ENCODE results near the gene ZCCHC9. TPM values are rescaled to one million over a fixed set of nuclear protein-coding genes. Genes with fewer than 3 reads are reported as not detected.

Gene ZCCHC9
- polyA plus RNA-seq, 1 donor (not counting 4 experiments of a cell fraction or from before 2014, with no cell fraction given): 24.1 TPM

GRCh38 chr5:81354093-81354492, 52.7 kb downstream of the ZCCHC9 start:
- no peaks in the 10 kb centered on the region for H3K79me2 ChIP-seq (ENCODE audit: control insufficient read depth, insufficient read depth, low read length)
- H3K36me3 ChIP-seq (ENCODE audit: control insufficient read depth in 2 of 2, extremely low read depth in 1 of 2, insufficient read depth in 2 of 2, low read length in 2 of 2): no peaks in the 10 kb centered on the region
- H3K4me1 ChIP-seq (ENCODE audit: control insufficient read depth, extremely low read depth, insufficient read depth, low read length): peaks cover 4% of the 10 kb centered on the region
- no peak overlapping the region for H2AFZ ChIP-seq (ENCODE audit: control insufficient read depth, low read length)
- no peaks in the 10 kb centered on the region for H3K27me3 ChIP-seq (ENCODE audit: control insufficient read depth, extremely low read depth, insufficient read depth, low read length)
- DNase-seq (ENCODE audit: low read depth, low spot score) (no peak), FAIRE-seq (no peak)
- H3K27ac ChIP-seq (ENCODE audit: control insufficient read depth, insufficient read depth, low read length): no peak overlapping the region
- dilution Hi-C loops (cut with MboI; ENCODE audit: extremely low pct_ligation_motif_present, low sequenced_read_pairs): no loop called here
- H3K4me3 ChIP-seq (ENCODE audit: control insufficient read depth in 2 of 3, extremely low read depth in 1 of 3, insufficient read depth in 2 of 3, low read depth in 1 of 3, low read length in 3 of 3): no peak overlapping the region
- no peak overlapping the region for H3K9ac ChIP-seq (ENCODE audit: control insufficient read depth, extremely low read depth, insufficient read depth, low read length)
- H3K4me2 ChIP-seq (ENCODE audit: control insufficient read depth, extremely low read depth, insufficient read depth, low read depth, low read length): no peak overlapping the region
- TF ChIP-seq EZH2 (IDR thresholded peaks at IDR 0.05; ENCODE audit: low read length): no peak
- TF ChIP-seq CTCF (optimal IDR thresholded peaks at IDR 0.05 in 1 of 3, IDR thresholded peaks at IDR 0.05 in 1 of 3, conservative IDR thresholded peaks at IDR 0.05 in 1 of 3; ENCODE audit: extremely low read depth in 1 of 3, insufficient read depth in 2 of 3, low read length in 3 of 3): no peak
- H3K9me1 ChIP-seq (ENCODE audit: control insufficient read depth, extremely low read depth, insufficient read depth, low read length): no peaks in the 10 kb centered on the region
- no peaks in the 10 kb centered on the region for H3K9me3 ChIP-seq (ENCODE audit: control insufficient read depth, low read depth, low read length)
- no peaks in the 10 kb centered on the region for H4K20me1 ChIP-seq (ENCODE audit: control insufficient read depth, extremely low read depth, insufficient read depth, low read length)

- Histone ChIP-seq H4K20me1 (ENCODE audit: control insufficient read depth, extremely low read depth, insufficient read depth, low read length) (no peaks in the 10 kb centered on the region), H3K9ac (ENCODE audit: control insufficient read depth, extremely low read depth, insufficient read depth, low read length) (no peak overlapping the region)
- dilution Hi-C loops (cut with MboI; ENCODE audit: extremely low pct_ligation_motif_present, low sequenced_read_pairs): no loop called here
These were observed 54.2 kb downstream of the ZCCHC9 start for GRCh38 chr5:81355291-81356251.

More at GRCh38 chr5:81355291-81356251, 54.2 kb downstream of the ZCCHC9 start:
- no peak for DNase-seq (ENCODE audit: low read depth, low spot score)
- Histone ChIP-seq H3K4me2 (ENCODE audit: control insufficient read depth, extremely low read depth, insufficient read depth, low read depth, low read length) (no peak overlapping the region), H3K4me1 (ENCODE audit: control insufficient read depth, extremely low read depth, insufficient read depth, low read length) (peaks cover 8% of the 10 kb centered on the region), H3K27ac (ENCODE audit: control insufficient read depth, insufficient read depth, low read length) (no peak overlapping the region), H3K36me3 (ENCODE audit: control insufficient read depth in 2 of 2, extremely low read depth in 1 of 2, insufficient read depth in 2 of 2, low read length in 2 of 2) (no peaks in the 10 kb centered on the region), H2AFZ (ENCODE audit: control insufficient read depth, low read length) (no peak overlapping the region), H3K9me3 (ENCODE audit: control insufficient read depth, low read depth, low read length) (no peaks in the 10 kb centered on the region), H3K79me2 (ENCODE audit: control insufficient read depth, insufficient read depth, low read length) (no peaks in the 10 kb centered on the region), H3K27me3 (ENCODE audit: control insufficient read depth, extremely low read depth, insufficient read depth, low read length) (no peaks in the 10 kb centered on the region), H3K4me3 (ENCODE audit: control insufficient read depth in 2 of 3, extremely low read depth in 1 of 3, insufficient read depth in 2 of 3, low read depth in 1 of 3, low read length in 3 of 3) (no peak overlapping the region), H3K9me1 (ENCODE audit: control insufficient read depth, extremely low read depth, insufficient read depth, low read length) (no peaks in the 10 kb centered on the region)
- TF ChIP-seq EZH2 (IDR thresholded peaks at IDR 0.05; ENCODE audit: low read length) (no peak), CTCF (optimal IDR thresholded peaks at IDR 0.05 in 1 of 3, IDR thresholded peaks at IDR 0.05 in 1 of 3, conservative IDR thresholded peaks at IDR 0.05 in 1 of 3; ENCODE audit: extremely low read depth in 1 of 3, insufficient read depth in 2 of 3, low read length in 3 of 3) (no peak)
- FAIRE-seq: no peak
